Heart left ventricle (tissue), 13 donors: Measurements from ENCODE around the gene HBB.

Source experiments
- CTCF ChIP-seq, 12 donors: fragments of 200-600 bp; sonication (generic) in 4 of 12; IDR thresholded peaks; one replicate each; pipeline versions ENCODE4 v1.5.0 to v1.8.0; 2018 to 2022; ENCODE audit warnings: antibody characterized with exemption in 12 of 12, mild to moderate bottlenecking in 5 of 12
- POLR2A ChIP-seq, 2 donors: fragments of 450-650 bp; IDR thresholded peaks; one replicate each; pipeline ENCODE4 v1.6.1; 2017; ENCODE audit warnings: antibody characterized with exemption in 2 of 2, mild to moderate bottlenecking in 2 of 2, moderate library complexity in 2 of 2
- donor health status: ischemic (EF 13 %, LVEDD 7.1; RV severe dilation, severe dysfunction).
- donor health status: DM: no; HTN: yes; CAD: no.
- donor health status: DM: no; HTN: no; CAD: no.
- donor health status: ischemic (EF 25% LVEDD 6.9; RV normal size, moderate dysfunction).
- donor health status: ischemic (EF 25% LVEDD 5.7; RV mildly dilated, moderate dysfunction).
- donor health status: ischemic (EF 35%, LVEDD 5.7; RV mildly dilated, moderate dysfunction).
- donor health status: nonischemic (EF 11% LVEDD 7.7; RV severe dilation, severe dysfunction).
- donor health status: DM: yes; HTN: yes; CAD: no.
- donor health status: PGD.
- donor health status: ischemic (EF 29% LVEDD 5.4; RV normal size, mild dysfunction).
- donor health status: nonischemic (EF 23%, LVEDD 6.1; RV moderate dilation, normal function).

GRCh38 chr11:5275369-5276110 lies 48.7 kb upstream of the HBB start:
- TF ChIP-seq CTCF (IDR thresholded peaks at IDR 0.05) = no peak
- TF ChIP-seq POLR2A (IDR thresholded peaks at IDR 0.05) = no peak
